Activated naive CD8-positive, alpha-beta T cell (primary cell): ENCODE results near the gene PIEZO1.

Experiments used
- H3K27ac Mint-ChIP-seq: one replicate; pipeline ENCODE4 v1.8.0; 2021; ENCODE audit warnings: mixed read lengths
- H3K27me3 Mint-ChIP-seq: one replicate; pipeline ENCODE4 v1.8.0; 2021; ENCODE audit warnings: mixed read lengths
- H3K36me3 Mint-ChIP-seq: one replicate; pipeline ENCODE4 v1.8.0; 2021; ENCODE audit warnings: mixed read lengths
- H3K4me1 Mint-ChIP-seq: one replicate; pipeline ENCODE4 v1.8.0; 2021; ENCODE audit warnings: low read depth, mixed read lengths
- H3K4me3 Mint-ChIP-seq: one replicate; pipeline ENCODE4 v1.8.0; 2021; ENCODE audit warnings: mild to moderate bottlenecking, mixed read lengths
- H3K9me3 Mint-ChIP-seq: one replicate; pipeline ENCODE4 v1.8.0; 2021; ENCODE audit warnings: low read depth, mixed read lengths

The PIEZO1 gene

DNA sequence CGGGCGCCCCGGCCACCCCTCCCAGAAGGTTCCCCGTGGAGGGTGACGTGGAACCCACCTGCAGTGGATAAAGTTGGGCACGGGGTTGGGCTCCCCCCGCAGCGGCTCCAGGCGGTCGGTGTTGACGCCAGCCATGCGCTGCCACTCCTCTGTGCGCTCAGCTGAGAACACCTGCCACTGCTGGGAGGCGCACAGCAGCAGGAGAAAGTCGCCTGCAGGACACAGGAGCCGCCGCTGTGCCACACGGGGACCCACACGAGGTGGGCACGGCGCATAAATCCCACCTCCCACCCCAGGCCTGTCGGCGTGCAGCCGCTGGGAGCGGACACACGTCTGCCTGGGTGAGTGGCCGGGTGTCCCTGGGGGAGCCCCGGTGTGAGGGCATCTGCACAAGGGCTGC lies 58.0 kb downstream of the PIEZO1 start:
- H3K4me3 Mint-ChIP-seq: no peak overlapping the region
- H3K4me1 Mint-ChIP-seq: peaks cover 2% of the 10 kb centered on the region
- no peaks in the 10 kb centered on the region for H3K27me3 Mint-ChIP-seq
- H3K27ac Mint-ChIP-seq: no peak overlapping the region
- H3K9me3 Mint-ChIP-seq: no peaks in the 10 kb centered on the region
- H3K36me3 Mint-ChIP-seq: no peaks in the 10 kb centered on the region

DNA sequence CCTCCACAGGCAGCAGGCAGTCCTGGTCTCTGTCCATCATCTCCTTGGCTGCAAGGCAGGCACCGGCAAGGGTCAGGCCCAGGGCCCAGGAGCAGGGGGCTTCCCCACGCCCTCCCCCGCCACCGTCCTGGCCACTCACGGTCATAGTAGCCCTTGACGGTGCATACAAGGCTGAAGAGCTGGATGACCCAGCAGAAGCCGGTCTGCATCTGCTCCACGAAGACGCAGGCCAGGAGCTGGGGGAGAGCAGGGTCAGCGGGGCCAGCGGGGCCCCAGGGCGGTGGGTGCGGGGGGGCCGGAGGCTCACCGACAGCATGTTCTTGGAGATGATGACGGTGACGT lies 58.6 kb downstream of the PIEZO1 start:
- Mint-ChIP-seq H3K27me3 (no peaks in the 10 kb centered on the region), H3K4me1 (peaks cover 2% of the 10 kb centered on the region), H3K9me3 (no peaks in the 10 kb centered on the region), H3K36me3 (no peaks in the 10 kb centered on the region), H3K27ac (no peak overlapping the region), H3K4me3 (no peak overlapping the region)

DNA sequence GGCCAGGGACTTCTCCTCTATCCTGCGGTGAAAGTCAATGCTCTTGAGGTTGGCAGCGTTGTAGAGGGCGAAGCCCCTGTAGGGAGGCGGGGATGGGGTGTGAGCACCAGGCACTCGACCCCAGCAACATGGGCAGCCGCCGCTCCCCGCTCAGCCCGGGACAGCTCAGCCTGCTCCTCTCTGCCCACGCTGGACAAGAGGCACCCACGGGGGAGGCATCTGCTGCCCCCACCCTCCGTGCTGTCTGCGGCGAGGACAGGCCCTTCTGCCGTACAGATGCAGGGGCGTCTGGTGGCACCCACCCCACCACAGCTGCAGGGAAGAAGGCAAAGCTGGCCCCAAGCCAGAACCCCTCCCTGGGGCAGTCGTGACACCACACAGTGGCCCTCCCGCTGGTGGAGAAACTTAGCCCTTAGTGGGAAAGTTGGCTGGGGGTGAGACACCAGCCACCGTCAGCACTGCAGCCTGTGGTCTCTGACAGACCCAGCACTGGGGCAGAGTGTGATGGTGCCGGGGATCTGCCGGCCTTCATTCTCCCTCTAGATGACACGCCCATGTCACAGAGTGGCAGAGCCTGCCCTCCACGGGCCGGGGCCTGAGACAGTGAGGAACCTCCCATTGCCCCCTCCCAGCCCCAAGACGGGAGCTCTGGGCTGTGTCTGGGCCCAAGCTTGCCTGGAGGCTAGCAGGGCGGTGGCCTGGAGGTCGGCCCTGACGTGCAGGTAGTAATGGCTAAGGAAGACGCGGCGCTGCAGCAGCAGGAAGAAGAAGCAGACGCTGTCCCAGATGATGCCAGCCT lies 59.2 kb downstream of the PIEZO1 start:
- H3K4me3 Mint-ChIP-seq: no peak overlapping the region
- H3K9me3 Mint-ChIP-seq: no peaks in the 10 kb centered on the region
- no peak overlapping the region for H3K27ac Mint-ChIP-seq
- H3K27me3 Mint-ChIP-seq: no peaks in the 10 kb centered on the region
- H3K36me3 Mint-ChIP-seq: no peaks in the 10 kb centered on the region
- H3K4me1 Mint-ChIP-seq: no peaks in the 10 kb centered on the region

DNA sequence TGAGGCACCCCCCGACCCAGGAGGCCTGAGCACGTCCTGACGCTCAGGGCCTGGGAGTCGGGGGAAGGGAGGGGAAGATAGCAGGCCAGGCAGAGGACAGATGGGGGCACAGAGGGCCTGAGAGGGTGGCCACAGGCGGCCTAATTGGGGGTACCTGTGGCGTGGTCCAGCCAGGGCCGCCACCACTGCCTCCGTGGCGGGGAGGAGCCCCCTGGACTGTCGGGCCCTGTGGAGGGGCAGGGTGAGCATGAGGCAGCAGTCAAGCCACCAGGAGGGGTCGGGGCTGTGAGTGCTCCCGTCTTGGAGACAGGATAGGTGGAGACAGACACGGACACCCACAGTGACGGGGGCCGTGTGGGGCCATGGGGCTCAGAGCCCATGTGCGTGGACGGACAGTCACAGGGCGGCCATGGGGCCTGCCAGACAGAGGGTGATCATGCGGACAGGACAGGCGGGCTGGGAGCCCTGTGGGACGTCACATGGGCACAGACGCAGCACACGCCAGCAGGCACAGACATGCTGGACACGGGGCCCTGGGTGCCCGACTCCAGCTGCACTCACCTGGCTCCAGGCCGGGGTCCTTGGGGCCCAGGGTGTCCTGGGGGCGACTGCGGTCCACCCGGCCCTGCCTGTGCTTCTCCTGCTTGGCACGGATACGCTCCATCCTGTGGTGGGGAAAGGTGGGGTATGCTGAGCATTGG lies 60.0 kb downstream of the PIEZO1 start:
- Mint-ChIP-seq H3K4me3 (no peak overlapping the region), H3K4me1 (no peaks in the 10 kb centered on the region), H3K36me3 (no peaks in the 10 kb centered on the region), H3K9me3 (no peaks in the 10 kb centered on the region), H3K27ac (no peak overlapping the region), H3K27me3 (no peaks in the 10 kb centered on the region)

DNA sequence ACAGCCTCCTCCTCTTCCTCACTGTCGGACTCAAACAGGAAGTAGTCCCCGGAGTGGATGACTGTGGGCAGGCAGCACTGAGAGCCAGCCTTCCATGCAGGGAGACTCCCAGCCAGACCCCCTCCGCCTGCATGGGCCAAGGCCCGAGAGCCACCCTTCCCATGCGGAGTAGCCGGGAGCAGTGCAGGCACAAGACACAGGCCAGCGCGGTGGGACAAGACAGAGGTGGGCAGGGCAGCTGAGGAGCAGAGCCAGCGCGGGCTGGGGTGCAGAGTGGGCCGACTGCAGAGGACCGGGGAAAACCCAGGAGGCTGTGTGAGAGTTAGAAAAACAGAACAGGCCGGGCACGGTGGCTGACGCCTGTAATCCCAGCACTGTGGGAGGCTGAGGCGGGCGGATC lies 61.1 kb downstream of the PIEZO1 start:
- no peak overlapping the region for H3K4me3 Mint-ChIP-seq
- H3K27ac Mint-ChIP-seq: no peak overlapping the region
- no peaks in the 10 kb centered on the region for H3K4me1 Mint-ChIP-seq
- no peaks in the 10 kb centered on the region for H3K9me3 Mint-ChIP-seq
- no peaks in the 10 kb centered on the region for H3K27me3 Mint-ChIP-seq
- no peaks in the 10 kb centered on the region for H3K36me3 Mint-ChIP-seq

DNA sequence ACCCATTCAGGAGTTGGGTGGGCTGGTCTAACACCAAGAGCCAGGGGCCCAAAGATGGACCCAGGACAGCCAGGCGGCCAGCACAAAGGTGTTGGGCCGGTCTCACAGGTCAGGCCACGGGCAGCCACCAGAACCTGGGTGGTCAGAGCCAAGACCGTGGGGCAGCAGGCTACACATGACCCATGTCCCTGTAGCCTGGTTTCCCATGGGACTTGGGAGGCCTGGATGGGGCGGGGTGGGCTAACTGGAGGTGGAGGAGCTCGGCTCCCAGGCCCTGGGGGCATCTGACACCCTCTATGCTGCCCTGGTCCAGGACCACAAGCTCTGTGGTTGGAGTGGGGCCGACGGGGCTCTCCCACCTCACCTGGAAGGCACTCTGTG lies 61.5 kb downstream of the PIEZO1 start:
- Mint-ChIP-seq H3K27ac (no peak overlapping the region), H3K4me3 (no peak overlapping the region), H3K36me3 (no peaks in the 10 kb centered on the region), H3K4me1 (no peaks in the 10 kb centered on the region), H3K27me3 (no peaks in the 10 kb centered on the region), H3K9me3 (no peaks in the 10 kb centered on the region)

DNA sequence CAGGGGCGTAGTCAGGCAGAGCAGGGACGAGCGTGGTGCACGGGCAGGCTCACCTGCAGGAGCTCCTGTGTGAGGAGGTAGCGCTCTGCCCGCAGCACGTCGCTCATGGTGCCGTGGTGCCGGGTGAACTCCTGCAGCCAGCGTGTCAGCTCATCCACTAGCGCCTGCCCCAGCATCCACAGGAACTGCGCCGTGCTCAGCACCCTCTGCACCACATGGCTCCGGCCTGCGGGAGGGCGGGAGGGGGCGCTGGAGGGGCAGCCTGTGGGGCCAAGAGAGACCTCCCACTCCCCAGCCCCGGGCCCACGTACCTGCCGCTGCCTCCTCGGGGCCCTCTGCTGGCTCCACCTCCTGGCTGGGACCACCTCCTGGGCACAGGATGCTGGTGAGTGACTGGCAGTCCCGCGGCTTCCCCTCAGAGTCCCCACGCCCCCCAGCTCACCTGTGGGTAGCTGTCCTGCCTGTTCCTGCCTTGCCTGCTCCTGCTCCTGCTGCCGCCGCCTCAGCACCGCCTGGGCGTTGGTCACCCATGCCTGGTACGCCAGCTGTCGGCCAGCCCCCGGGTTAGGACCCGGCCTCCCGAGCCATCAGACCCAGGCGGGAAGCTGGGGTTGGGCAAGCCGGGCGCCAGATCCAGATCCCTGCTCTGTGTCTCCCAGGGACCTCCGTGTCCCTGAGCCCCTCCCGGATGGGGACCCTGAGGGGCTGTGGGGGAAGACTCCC lies 62.1 kb downstream of the PIEZO1 start:
- Mint-ChIP-seq H3K36me3 (no peaks in the 10 kb centered on the region), H3K27me3 (no peaks in the 10 kb centered on the region), H3K27ac (no peak overlapping the region), H3K4me1 (no peaks in the 10 kb centered on the region), H3K9me3 (no peaks in the 10 kb centered on the region), H3K4me3 (no peak overlapping the region)

DNA sequence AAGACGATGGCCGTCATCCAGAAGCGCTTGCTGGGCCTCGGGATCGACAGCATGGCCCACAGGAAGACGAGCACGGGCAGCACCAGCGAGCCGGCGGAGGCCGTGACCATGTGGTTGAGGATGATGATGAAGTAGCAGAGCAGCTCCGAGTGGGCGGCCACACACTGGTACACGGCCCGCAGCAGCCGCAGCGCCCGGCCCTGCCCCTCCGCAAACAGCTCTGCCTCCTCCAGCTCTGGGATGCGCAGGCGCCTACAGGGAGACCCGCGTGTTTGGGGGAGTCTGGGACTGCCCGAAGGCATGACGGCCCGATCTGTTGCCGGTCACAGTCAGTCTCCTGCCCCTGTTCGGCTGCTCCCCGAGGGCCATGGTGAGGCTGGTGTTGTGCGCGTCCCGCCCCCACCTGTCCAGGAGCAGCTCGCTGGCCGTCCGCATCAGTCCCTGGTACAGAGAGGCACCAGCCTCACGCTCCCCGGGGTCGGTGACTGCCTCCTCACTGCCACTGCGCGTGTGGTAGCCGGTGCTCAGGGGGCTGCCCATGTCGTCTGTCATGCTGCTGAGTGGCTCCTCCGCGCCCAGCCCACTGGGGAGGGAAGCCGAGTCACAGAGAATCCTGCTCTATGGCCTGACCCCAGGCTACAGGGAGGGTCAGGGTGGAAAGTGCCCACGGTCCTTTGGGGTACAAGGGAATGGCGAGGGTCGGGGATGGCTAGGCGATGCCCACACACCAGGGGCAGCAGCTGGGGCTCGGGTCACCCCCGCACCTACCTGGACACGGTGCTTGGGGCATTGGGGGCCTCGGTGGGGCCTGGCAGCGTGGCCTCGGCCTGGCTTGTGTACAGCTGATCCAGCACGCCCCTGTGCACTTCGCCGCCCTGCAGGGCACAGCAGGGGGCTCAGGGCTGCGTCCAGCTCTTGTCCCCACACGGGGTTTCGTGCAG lies 62.9 kb downstream of the PIEZO1 start:
- H3K27ac Mint-ChIP-seq: no peak overlapping the region
- H3K9me3 Mint-ChIP-seq: no peaks in the 10 kb centered on the region
- H3K36me3 Mint-ChIP-seq: no peaks in the 10 kb centered on the region
- H3K4me1 Mint-ChIP-seq: no peaks in the 10 kb centered on the region
- H3K27me3 Mint-ChIP-seq: no peaks in the 10 kb centered on the region
- H3K4me3 Mint-ChIP-seq: no peak overlapping the region

DNA sequence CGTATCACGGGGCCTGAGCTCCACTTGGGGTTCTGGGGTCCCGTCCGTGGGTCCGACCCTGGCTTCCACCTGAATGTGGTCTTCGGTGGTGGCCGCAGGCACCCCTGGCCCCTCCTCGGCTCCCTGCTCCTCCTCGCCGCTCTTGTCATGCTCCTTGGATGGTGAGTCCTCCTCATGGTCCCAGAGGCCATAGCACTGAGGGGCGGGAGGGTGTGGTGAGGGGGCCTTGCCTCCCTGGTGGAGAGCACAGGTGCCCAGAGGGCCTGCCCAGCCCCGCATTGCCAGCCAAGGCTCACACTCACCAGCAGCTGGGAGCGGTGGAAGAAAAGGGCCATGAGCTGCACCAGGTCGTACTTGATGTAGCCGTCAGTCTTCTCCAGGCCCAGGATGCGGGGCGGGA lies 63.8 kb downstream of the PIEZO1 start:
- Mint-ChIP-seq H3K36me3 (no peaks in the 10 kb centered on the region), H3K4me3 (no peak overlapping the region), H3K27me3 (no peaks in the 10 kb centered on the region), H3K9me3 (no peaks in the 10 kb centered on the region), H3K27ac (no peak overlapping the region), H3K4me1 (no peaks in the 10 kb centered on the region)

DNA sequence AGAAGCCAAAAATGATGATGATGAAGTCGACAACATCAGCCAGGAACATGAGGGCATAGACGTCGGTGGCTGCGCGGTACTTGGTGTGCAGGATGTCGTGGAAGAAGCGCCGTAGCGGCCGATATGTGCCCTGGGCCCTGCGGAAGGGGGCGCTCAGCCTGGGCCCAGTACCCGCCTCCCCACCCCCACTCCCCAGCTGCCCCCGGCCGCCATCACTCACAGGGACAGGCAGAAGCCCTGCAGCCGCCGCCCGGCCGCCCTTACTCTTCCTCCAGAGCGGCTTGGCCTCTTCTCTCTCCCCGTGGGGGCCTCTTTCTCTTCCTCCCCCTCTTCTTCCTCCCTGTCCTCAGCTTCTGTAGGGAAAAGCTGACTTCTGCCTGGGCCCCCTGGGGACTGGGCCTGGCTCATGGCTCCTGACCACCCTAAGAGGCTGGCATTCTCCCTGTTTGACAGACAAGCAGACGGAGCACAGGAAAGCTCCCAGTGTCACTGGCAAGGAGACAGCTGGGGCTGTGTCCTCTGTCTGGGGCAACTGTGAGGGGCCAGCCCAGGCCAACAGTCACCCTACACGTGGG lies 64.5 kb downstream of the PIEZO1 start:
- Mint-ChIP-seq H3K4me3 (peak overlapping the region; percentile 32), H3K9me3 (no peaks in the 10 kb centered on the region), H3K27ac (no peak overlapping the region), H3K36me3 (no peaks in the 10 kb centered on the region), H3K27me3 (no peaks in the 10 kb centered on the region), H3K4me1 (no peaks in the 10 kb centered on the region)

DNA sequence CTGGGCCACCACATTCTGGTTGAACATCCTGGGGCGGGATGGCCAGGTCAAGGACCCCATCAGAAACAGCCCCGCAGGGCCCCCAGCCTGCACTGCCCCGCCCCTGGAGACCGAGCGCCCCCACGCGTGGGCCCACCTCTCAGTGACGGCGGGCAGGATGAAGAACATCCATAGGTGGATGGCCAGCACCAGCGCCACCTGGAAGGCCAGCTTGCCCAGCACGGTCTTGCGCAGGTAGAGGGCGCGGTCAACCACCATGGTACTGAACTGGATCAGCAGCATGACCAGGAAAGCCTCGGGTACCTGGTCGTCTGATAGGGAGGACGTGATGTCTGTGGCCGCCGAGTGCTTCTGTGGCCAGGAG lies 65.1 kb downstream of the PIEZO1 start:
- Mint-ChIP-seq H3K36me3 (no peaks in the 10 kb centered on the region), H3K4me1 (no peaks in the 10 kb centered on the region)

DNA sequence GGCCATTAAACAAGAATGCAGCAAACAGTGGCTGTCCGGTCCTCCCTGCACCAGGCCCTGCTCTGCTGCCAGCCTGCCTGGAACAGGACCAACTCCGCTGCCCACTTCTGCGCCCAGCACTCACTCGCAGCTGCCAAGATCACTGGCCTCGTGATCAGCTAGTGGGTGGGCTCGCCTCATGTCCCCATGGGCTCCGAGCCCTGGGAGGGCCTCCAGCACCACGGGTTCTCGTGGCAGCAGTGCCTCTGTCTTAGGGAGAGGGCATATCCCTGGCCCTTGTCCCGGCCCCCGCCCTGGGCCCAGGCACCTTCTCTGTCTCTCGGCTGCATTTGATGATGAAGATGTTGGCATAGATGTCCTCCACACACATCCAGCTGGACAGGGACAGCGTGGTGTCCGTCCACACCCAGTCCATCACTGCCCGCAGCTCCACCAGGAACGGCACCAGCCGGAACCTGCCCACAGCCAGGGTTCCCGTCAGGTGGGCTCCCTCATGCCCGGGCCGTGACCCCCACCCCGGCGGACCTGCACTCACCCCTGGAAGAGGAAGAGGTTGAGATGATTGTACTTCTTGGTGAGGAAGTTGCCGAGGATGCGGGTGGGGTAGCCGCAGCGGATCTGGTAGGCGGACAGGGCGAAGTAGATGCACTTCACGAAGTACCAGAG lies 65.6 kb downstream of the PIEZO1 start:
- no peaks in the 10 kb centered on the region for H3K27me3 Mint-ChIP-seq
- no peaks in the 10 kb centered on the region for H3K36me3 Mint-ChIP-seq
- no peak overlapping the region for H3K4me3 Mint-ChIP-seq
- no peak overlapping the region for H3K27ac Mint-ChIP-seq
- no peaks in the 10 kb centered on the region for H3K9me3 Mint-ChIP-seq
- no peaks in the 10 kb centered on the region for H3K4me1 Mint-ChIP-seq

More for the DNA sequence above, 65.1 kb downstream of the PIEZO1 start:
- H3K4me3 Mint-ChIP-seq: no peak overlapping the region
- H3K27me3 Mint-ChIP-seq: no peaks in the 10 kb centered on the region
- H3K27ac Mint-ChIP-seq: no peak overlapping the region
- no peaks in the 10 kb centered on the region for H3K9me3 Mint-ChIP-seq

DNA sequence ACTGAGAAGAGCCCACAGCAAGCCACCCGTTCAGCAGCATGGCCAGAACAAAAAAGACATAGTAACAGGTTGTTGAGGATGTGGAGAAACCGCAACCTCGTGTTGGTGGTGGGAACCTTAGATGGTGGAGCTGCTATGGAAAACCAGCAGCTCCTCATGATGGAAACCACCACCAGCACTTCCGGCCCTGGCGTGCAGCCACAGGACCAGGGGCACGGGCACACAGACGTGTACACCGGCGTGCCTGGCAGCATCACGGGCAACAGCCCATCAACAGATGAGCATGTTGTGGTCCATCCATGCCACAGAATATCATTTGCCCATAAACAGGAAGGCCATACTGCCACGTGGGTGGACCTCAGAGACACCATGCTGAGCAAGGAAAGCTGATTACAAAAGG lies 66.8 kb downstream of the PIEZO1 start:
- H3K27me3 Mint-ChIP-seq: no peaks in the 10 kb centered on the region
- H3K4me1 Mint-ChIP-seq: no peaks in the 10 kb centered on the region
- no peaks in the 10 kb centered on the region for H3K36me3 Mint-ChIP-seq
- no peaks in the 10 kb centered on the region for H3K9me3 Mint-ChIP-seq
- H3K27ac Mint-ChIP-seq: no peak overlapping the region
- no peak overlapping the region for H3K4me3 Mint-ChIP-seq

DNA sequence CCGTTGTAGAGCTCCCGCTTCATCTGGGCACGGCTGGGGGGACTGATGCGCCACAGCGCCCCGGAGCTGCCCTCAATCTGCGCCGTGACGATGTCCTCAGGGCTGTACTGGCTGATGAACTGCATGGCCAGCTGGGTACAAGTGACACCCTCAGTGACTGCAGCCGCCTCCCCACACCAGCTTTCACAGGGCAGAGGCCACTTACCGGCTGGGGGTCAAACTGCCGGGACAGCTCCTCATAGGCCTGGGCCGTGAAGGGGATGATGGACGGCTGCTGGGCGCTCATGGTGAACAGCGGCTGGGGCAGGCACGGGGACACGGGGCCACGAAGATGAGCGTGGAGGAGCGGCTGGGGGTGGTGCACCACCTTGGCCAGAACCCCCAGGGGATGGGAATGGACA lies 68.4 kb downstream of the PIEZO1 start:
- no peak overlapping the region for H3K27ac Mint-ChIP-seq
- H3K36me3 Mint-ChIP-seq: no peaks in the 10 kb centered on the region

More for the DNA sequence above, 68.4 kb downstream of the PIEZO1 start:
- Mint-ChIP-seq H3K4me1 (no peaks in the 10 kb centered on the region), H3K27me3 (no peaks in the 10 kb centered on the region), H3K9me3 (no peaks in the 10 kb centered on the region), H3K4me3 (no peak overlapping the region)
